ENCODE data around the gene RNF168.
A peak's percentile ranks its signal among the peaks of the same experiment; 100 is the strongest.
"Not testable (repeated sequence)": the region's sequence is repeated elsewhere in the genome, so short reads cannot be mapped to it uniquely, and the experiment has no call there.

RNF168 gene

GRCh38 chr3:196471551-196471950 is 32.0 kb downstream of the RNF168 start:
- peak; percentile 46 for DNase-seq (ENCODE audit: low read depth)

- DNase-seq (ENCODE audit: low read depth): not testable (repeated sequence)
Measured at GRCh38 chr3:196470182-196470581, 33.4 kb downstream of the RNF168 start.

GRCh38 chr3:196463804-196464203 is 39.8 kb downstream of the RNF168 start:
- DNase-seq (ENCODE audit: low read depth): no peak

- no peak for DNase-seq (ENCODE audit: low read depth)
Measured at GRCh38 chr3:196463478-196463756, 40.2 kb downstream of the RNF168 start.

GRCh38 chr3:196462680-196463477 is 40.7 kb downstream of the RNF168 start:
- not testable (repeated sequence) for DNase-seq (ENCODE audit: low read depth)

GRCh38 chr3:196458063-196458462 is 45.5 kb downstream of the RNF168 start:
- peak; percentile 53 for DNase-seq (ENCODE audit: low read depth)

- not testable (repeated sequence) for DNase-seq (ENCODE audit: low read depth)
Measured at GRCh38 chr3:196457470-196457869, 46.1 kb downstream of the RNF168 start.

- DNase-seq (ENCODE audit: low read depth): peak; percentile 16
Measured at GRCh38 chr3:196454935-196455334, 48.6 kb downstream of the RNF168 start.

- not testable (repeated sequence) for DNase-seq (ENCODE audit: low read depth)
Measured at GRCh38 chr3:196445391-196445790, 58.2 kb downstream of the RNF168 start.

GRCh38 chr3:196444500-196444894 is 59.1 kb downstream of the RNF168 start:
- no peak for DNase-seq (ENCODE audit: low read depth)

- DNase-seq (ENCODE audit: low read depth): no peak
Measured at GRCh38 chr3:196440696-196441095, 62.9 kb downstream of the RNF168 start.

- DNase-seq (ENCODE audit: low read depth): no peak
Measured at GRCh38 chr3:196440041-196440537, 63.5 kb downstream of the RNF168 start.

GRCh38 chr3:196432137-196432879 is 71.3 kb downstream of the RNF168 start, which contains the start of gene UBXN7:
TSS of gene UBXN7 (minus strand) at chr3:196432427. CDS start at chr3:196432399, 28 bp downstream.
- peak; percentile 86 for DNase-seq (ENCODE audit: low read depth)

- DNase-seq (ENCODE audit: low read depth): peak; percentile 72
Measured at GRCh38 chr3:196431181-196432136, 72.1 kb downstream of the RNF168 start.

GRCh38 chr3:196428041-196428440 is 75.5 kb downstream of the RNF168 start:
- DNase-seq (ENCODE audit: low read depth): no peak

GRCh38 chr3:196424421-196424820 is 79.1 kb downstream of the RNF168 start:
- DNase-seq (ENCODE audit: low read depth): not testable (repeated sequence)

GRCh38 chr3:196423044-196423781 is 80.4 kb downstream of the RNF168 start:
- DNase-seq (ENCODE audit: low read depth): no peak

- DNase-seq (ENCODE audit: low read depth): not testable (repeated sequence)
Measured at GRCh38 chr3:196421668-196422067, 81.9 kb downstream of the RNF168 start.

- no peak for DNase-seq (ENCODE audit: low read depth)
Measured at GRCh38 chr3:196419386-196419785, 84.2 kb downstream of the RNF168 start.
